Uterus (tissue), 4 donors: ENCODE measurements around the gene ADD1. TPM values are rescaled to one million over a fixed set of nuclear protein-coding genes. Genes with fewer than 3 reads are reported as not detected.
A peak's percentile ranks its signal among the peaks of the same experiment; 100 is the strongest.

ENCODE experiments used
- DNase-seq, 2 donors: peaks; one replicate each; pipeline ENCODE4 v3.0.0-alpha.2; 2019 to 2020
- H3K27ac ChIP-seq, 2 donors: fragments of 200-600 bp; sonication (generic); 1 replicate in 1 of 2; 2 replicates in 1 of 2; pipeline ENCODE4 v1.5.1; 2016 to 2018
- H3K27me3 ChIP-seq, 2 donors: fragments of 200-600 bp; sonication (generic); one replicate each; pipeline ENCODE4 v1.5.1; 2018 to 2019; ENCODE audit warnings: control low read depth in 1 of 2
- H3K36me3 ChIP-seq, 2 donors: fragments of 200-600 bp; sonication (generic); one replicate each; pipeline ENCODE4 v1.5.1; 2019; ENCODE audit warnings: control low read depth in 1 of 2
- H3K4me1 ChIP-seq, 2 donors: fragments of 200-600 bp; sonication (generic); one replicate each; pipeline ENCODE4 v1.5.1; 2018 to 2019; ENCODE audit warnings: control low read depth in 1 of 2
- H3K4me3 ChIP-seq, 2 donors: fragments of 200-600 bp; sonication (generic); 1 replicate in 1 of 2; 2 replicates in 1 of 2; pipeline ENCODE4 v1.5.1; 2018 to 2019; ENCODE audit warnings: mild to moderate bottlenecking in 1 of 2
- H3K9me3 ChIP-seq, 2 donors: fragments of 200-600 bp; sonication (generic); one replicate each; pipeline ENCODE4 v1.5.1; 2019; ENCODE audit warnings: control low read depth in 1 of 2
- CTCF ChIP-seq, 4 experiments: fragments of 200-600 bp in 2 of 4; fragments of 450-650 bp in 2 of 4; sonication (generic) in 2 of 4; IDR thresholded peaks; one replicate each; pipeline ENCODE4 v1.5.1; 2016 to 2019; ENCODE audit warnings: antibody characterized with exemption in 4 of 4, mild to moderate bottlenecking in 2 of 4, moderate library complexity in 1 of 4
- POLR2A ChIP-seq, 2 donors: fragments of 450-650 bp; IDR thresholded peaks; one replicate each; pipeline ENCODE4 v1.6.1; 2016; ENCODE audit warnings: antibody characterized with exemption in 2 of 2, mild to moderate bottlenecking in 1 of 2, moderate library complexity in 1 of 2
- intact Hi-C: fragments of 100-400 bp; cut with DNase I; formaldehyde crosslinking; loops from one replicate; pipeline ENCODE4 v1.15.1; 2023; ENCODE audit warnings: low total_unique reads
- total RNA-seq, 4 donors: library from RNA; depleted of rRNA in 3 of 4; stranded (reverse); fragments of >200 nt in 3 of 4; gene quantifications; one replicate each; pipeline versions ENCODE4 v1.1.0 to v1.2.4, GENCODE V29; 2014 to 2023
- donor health status: DM: yes; HTN: yes; CAD: no.

The ADD1 gene
- total RNA-seq, 4 donors from 2014 or later, result 161 to 403 (median 225) TPM

- no peak for DNase-seq
- intact Hi-C loops, result no loop called here
Observed at GRCh38 chr4:2804449-2804972, 39.1 kb upstream of the ADD1 start.

GRCh38 chr4:2804973-2805501 is 38.6 kb upstream of the ADD1 start:
- Histone ChIP-seq H3K4me1 (peaks cover 0 to 15% of the 10 kb centered on the region in 2 donors), H3K4me3 (no peak overlapping the region), H3K27ac (peak overlapping the region in 1 of 2 donors; percentile 30), H3K9me3 (no peaks in the 10 kb centered on the region), H3K27me3 (no peaks in the 10 kb centered on the region), H3K36me3 (no peaks in the 10 kb centered on the region)
- intact Hi-C loops, result no loop called here
- TF ChIP-seq CTCF (IDR thresholded peaks at IDR 0.05), result no peak
- TF ChIP-seq POLR2A (IDR thresholded peaks at IDR 0.05), result no peak
- no peak for DNase-seq

More at GRCh38 chr4:2804449-2804972, 39.1 kb upstream of the ADD1 start:
- H3K4me3 ChIP-seq, result no peak overlapping the region
- H3K27ac ChIP-seq, result no peak overlapping the region
- H3K9me3 ChIP-seq, result no peaks in the 10 kb centered on the region
- no peak for TF ChIP-seq POLR2A (IDR thresholded peaks at IDR 0.05)
- no peak for TF ChIP-seq CTCF (IDR thresholded peaks at IDR 0.05)
- peaks cover 0 to 15% of the 10 kb centered on the region in 2 donors for H3K4me1 ChIP-seq
- no peaks in the 10 kb centered on the region for H3K27me3 ChIP-seq
- H3K36me3 ChIP-seq, result no peaks in the 10 kb centered on the region

GRCh38 chr4:2805712-2806389 is 37.8 kb upstream of the ADD1 start:
- Histone ChIP-seq H3K27ac (peak overlapping the region; percentile 44 to 50), H3K9me3 (no peaks in the 10 kb centered on the region), H3K27me3 (no peaks in the 10 kb centered on the region), H3K36me3 (no peaks in the 10 kb centered on the region), H3K4me1 (peaks cover 0 to 9% of the 10 kb centered on the region in 2 donors), H3K4me3 (no peak overlapping the region)
- TF ChIP-seq CTCF (IDR thresholded peaks at IDR 0.05), result no peak
- TF ChIP-seq POLR2A (IDR thresholded peaks at IDR 0.05), result no peak
- DNase-seq, result peak in 1 of 2 donors; percentile 56
- intact Hi-C loops, result no loop called here

GRCh38 chr4:2806390-2807355 is 37.0 kb upstream of the ADD1 start:
- no peaks in the 10 kb centered on the region for H3K27me3 ChIP-seq
- intact Hi-C loops, result no loop called here
- peaks cover 0 to 7% of the 10 kb centered on the region in 2 donors for H3K4me1 ChIP-seq
- TF ChIP-seq POLR2A (IDR thresholded peaks at IDR 0.05) (no peak), CTCF (IDR thresholded peaks at IDR 0.05) (no peak)
- peak overlapping the region; percentile 44 to 50 for H3K27ac ChIP-seq
- DNase-seq, result peak; percentile 49 to 60
- H3K9me3 ChIP-seq, result no peaks in the 10 kb centered on the region
- H3K36me3 ChIP-seq, result no peaks in the 10 kb centered on the region
- H3K4me3 ChIP-seq, result no peak overlapping the region
